HG02885 (cell line): ENCODE measurements around the gene MRPL34.

Source experiments
- ATAC-seq: cut with Tn5 transposase; IDR thresholded peaks from one replicate; pipeline ENCODE4 v1.9.1; 2021; ENCODE audit warnings: mild to moderate bottlenecking; ENCODE audit not compliant: unreplicated experiment, poor library complexity

Gene MRPL34

GRCh38 chr19:17339088-17339741, 33.5 kb downstream of the MRPL34 start:
- ATAC-seq = no peak

GRCh38 chr19:17340302-17340870, 34.7 kb downstream of the MRPL34 start:
- ATAC-seq = no peak

GRCh38 chr19:17340871-17341357, 35.2 kb downstream of the MRPL34 start:
- ATAC-seq = no peak

GRCh38 chr19:17341386-17341785, 35.7 kb downstream of the MRPL34 start:
- no peak for ATAC-seq

- ATAC-seq = no peak
Observed at GRCh38 chr19:17341845-17342244, 36.2 kb downstream of the MRPL34 start.

- ATAC-seq = no peak
Observed at GRCh38 chr19:17346109-17346671, 40.5 kb downstream of the MRPL34 start.

GRCh38 chr19:17347361-17347760, 41.7 kb downstream of the MRPL34 start:
- ATAC-seq = no peak

GRCh38 chr19:17347877-17348276, 42.2 kb downstream of the MRPL34 start:
- no peak for ATAC-seq

- ATAC-seq = no peak
Observed at GRCh38 chr19:17348700-17349099, 43.0 kb downstream of the MRPL34 start.

- no peak for ATAC-seq
Observed at GRCh38 chr19:17351815-17352435, 46.3 kb downstream of the MRPL34 start.

DNA sequence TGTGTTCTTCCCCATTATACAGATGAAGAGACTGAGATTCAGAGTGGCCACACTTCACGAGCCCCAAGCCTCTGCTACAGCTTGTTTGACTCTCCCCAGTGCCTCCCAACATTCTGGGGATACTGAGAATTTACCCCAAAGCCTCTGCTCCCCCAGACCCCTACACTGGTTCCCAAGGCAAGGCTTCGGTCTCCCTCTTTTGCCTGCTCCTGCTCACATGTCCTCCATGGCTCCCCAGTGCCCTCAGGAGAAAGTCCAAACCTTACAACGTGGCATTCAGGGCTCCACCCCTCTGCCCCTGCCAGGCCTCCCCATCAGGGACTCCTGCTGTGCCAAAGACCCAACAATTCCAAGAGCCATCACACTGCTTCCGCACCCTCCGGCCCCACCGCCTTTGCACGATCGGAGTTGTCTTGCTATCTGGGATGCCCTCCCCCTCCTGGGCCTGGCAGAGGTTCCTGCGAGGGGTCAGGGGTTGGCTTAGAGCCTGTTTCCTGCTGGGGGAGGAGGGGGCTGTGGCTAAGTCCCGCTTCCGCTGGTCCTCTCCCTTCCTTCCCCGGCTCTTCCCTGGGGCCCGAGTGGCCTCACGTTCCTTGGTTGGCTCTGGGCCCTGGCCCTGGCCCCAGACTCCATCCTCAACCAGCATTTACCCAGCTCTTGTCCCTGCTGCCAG, 47.1 kb downstream of the MRPL34 start:
- no peak for ATAC-seq

DNA sequence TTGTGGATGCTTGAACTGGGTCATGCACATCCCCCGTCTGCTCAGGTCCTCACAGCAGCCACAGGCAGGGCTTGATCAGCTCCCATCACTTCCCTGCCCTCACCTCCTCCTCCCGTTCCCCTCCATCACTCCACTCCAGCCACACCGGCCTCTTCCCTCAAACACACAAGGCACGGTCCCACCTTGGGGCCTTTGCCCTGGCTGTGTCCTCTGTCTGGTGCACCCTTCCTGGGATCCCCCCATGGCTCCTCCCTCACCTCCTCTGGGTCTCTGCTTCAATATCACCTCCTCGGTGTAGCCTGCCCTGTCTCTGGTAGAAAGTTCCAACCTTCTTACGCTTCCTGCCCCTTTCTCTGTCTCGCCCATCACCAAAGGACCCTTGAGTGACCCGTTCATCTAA, 47.7 kb downstream of the MRPL34 start:
- ATAC-seq = no peak
